GM12878 (cell line): ENCODE measurements around the gene ERBB3. TPM values are rescaled to one million over a fixed set of nuclear protein-coding genes. Genes with fewer than 3 reads are reported as not detected.

Experiments used
- ATAC-seq: fragments of 200-7000 bp; cut with Tn5 transposase; 3 replicates; pipeline ENCODE4 v1.9.1; 2020; ENCODE audit warnings: mild to moderate bottlenecking, moderate library complexity
- BruUV-seq: library from RNA; stranded (reverse); fragments of 400-500 nt; replicated peaks from 2 replicates; lab custom pipeline; 2021; lab: Mats Ljungman, UMichigan
- CTCF ChIA-PET: fragments of 300-600 bp; sonication (Branson Sonifier 250); formaldehyde crosslinking; extraction: SDS; loops from one replicate; lab custom pipeline; 2021; ENCODE audit warnings: inconsistent platforms; lab: Yijun Ruan, JAX
- POLR2A ChIA-PET: fragments of 350-600 bp; formaldehyde crosslinking; extraction: SDS; loops from one replicate; lab custom pipeline; 2021; ENCODE audit warnings: inconsistent platforms; lab: Charles Lee
- RAD21 ChIA-PET: fragments of 300-600 bp; sonication (Branson Sonifier 250); formaldehyde crosslinking; loops from one replicate; lab custom pipeline; 2023; ENCODE audit warnings: antibody characterized with exemption; ENCODE audit not compliant: unreplicated experiment; lab: Charles Lee
- SMC1A ChIA-PET: fragments of 300-600 bp; sonication (Branson Sonifier 250); formaldehyde crosslinking; loops from one replicate; lab custom pipeline; 2023; ENCODE audit not compliant: unreplicated experiment, uncharacterized antibody; lab: Charles Lee
- DNase-seq: peaks from one replicate; pipeline ENCODE4 v3.0.0-alpha.2; 2011; ENCODE audit warnings: low read depth, low spot score
- FAIRE-seq: peaks from 3 replicates; lab custom pipeline; 2011; peaks lifted over from hg19 to GRCh38; lab: Jason Lieb, UNC
- H2AFZ ChIP-seq: 2 replicates; pipeline ENCODE4 v1.6.0; 2011; ENCODE audit warnings: low read depth, low read length, control low read depth; ENCODE audit not compliant: control insufficient read depth
- H3K27ac ChIP-seq: 2 replicates; pipeline ENCODE4 v1.5.1; 2011; ENCODE audit warnings: control low read depth; ENCODE audit not compliant: control insufficient read depth, insufficient read depth
- H3K27me3 ChIP-seq, 2 experiments: replicated peaks in 1 of 2; 2 replicates each; pipeline versions ENCODE4 v1.6.0 to v1.6.1; 2011; ENCODE audit warnings: low read length in 1 of 2; ENCODE audit not compliant: control insufficient read depth in 2 of 2, insufficient read depth in 2 of 2
- H3K36me3 ChIP-seq, 2 experiments: 2 replicates each; pipeline ENCODE4 v1.5.1; 2011; ENCODE audit warnings: low read length in 1 of 2; ENCODE audit not compliant: control insufficient read depth in 2 of 2, insufficient read depth in 2 of 2
- H3K4me1 ChIP-seq: 2 replicates; pipeline ENCODE4 v1.6.1; 2011; ENCODE audit warnings: mild to moderate bottlenecking, low read length, moderate library complexity, mixed read lengths; ENCODE audit not compliant: control insufficient read depth, insufficient read depth
- H3K4me2 ChIP-seq: 2 replicates; pipeline ENCODE4 v1.6.0; 2011; ENCODE audit warnings: control low read depth; ENCODE audit not compliant: control insufficient read depth, insufficient read depth
- H3K4me3 ChIP-seq: fragments of 200-600 bp; sonication (generic); 2 replicates; pipeline ENCODE4 v1.5.1; 2016
- H3K79me2 ChIP-seq: 2 replicates; pipeline ENCODE4 v1.6.0; 2011; ENCODE audit warnings: low read length; ENCODE audit not compliant: control insufficient read depth, insufficient read depth
- H3K9ac ChIP-seq: 2 replicates; pipeline ENCODE4 v1.8.0; 2011; ENCODE audit warnings: low read length, control low read depth, mixed read lengths; ENCODE audit not compliant: control insufficient read depth, insufficient read depth
- H3K9me3 ChIP-seq: replicated peaks from 3 replicates; pipeline ENCODE4 v1.5.1; 2011; ENCODE audit warnings: mild to moderate bottlenecking, low read length; ENCODE audit not compliant: control insufficient read depth, insufficient read depth
- H4K20me1 ChIP-seq: 2 replicates; pipeline ENCODE4 v1.6.0; 2011; ENCODE audit not compliant: control insufficient read depth, insufficient read depth
- BCL11A ChIP-seq: IDR thresholded peaks from 2 replicates; pipeline ENCODE4 v1.6.1; 2011; ENCODE audit warnings: low read depth, low read length
- BCLAF1 ChIP-seq: fragments of 450-650 bp; IDR thresholded peaks from 2 replicates; pipeline ENCODE4 v1.6.1; 2017; ENCODE audit warnings: antibody characterized with exemption, mild to moderate bottlenecking, moderate library complexity
- CHD2 ChIP-seq: IDR thresholded peaks from 2 replicates; pipeline ENCODE4 v1.6.1; 2011; ENCODE audit warnings: low read depth, low read length, improper control_type of control experiment, borderline replicate concordance
- FOS ChIP-seq: IDR thresholded peaks from 3 replicates; pipeline ENCODE4 v1.6.1; 2011; ENCODE audit warnings: borderline replicate concordance; ENCODE audit not compliant: insufficient read length; ENCODE audit errors: extremely low read depth
- GATAD2B ChIP-seq: fragments of 450-650 bp; conservative IDR thresholded peaks from 2 replicates; pipeline ENCODE4 v1.6.1; 2017; ENCODE audit warnings: low read depth, mild to moderate bottlenecking, moderate library complexity
- HCFC1 ChIP-seq: fragments of 150-350 bp; IDR thresholded peaks from 2 replicates; pipeline ENCODE4 v1.6.1; 2014; ENCODE audit warnings: low read length
- HDAC2 ChIP-seq: fragments of 200-600 bp; sonication (generic); IDR thresholded peaks from 2 replicates; pipeline ENCODE4 v1.6.1; 2017
- IKZF2 ChIP-seq, 2 experiments: fragments of 450-650 bp; IDR thresholded peaks; 2 replicates each; pipeline ENCODE4 v1.6.1; 2017; ENCODE audit warnings: mild to moderate bottlenecking in 2 of 2, moderate library complexity in 2 of 2
- MEF2B ChIP-seq: fragments of 450-650 bp; IDR thresholded peaks from 2 replicates; pipeline ENCODE4 v1.6.1; 2018; ENCODE audit warnings: mild to moderate bottlenecking, moderate library complexity; ENCODE audit not compliant: partially characterized antibody, poor library complexity, severe bottlenecking
- MLLT1 ChIP-seq: fragments of 450-650 bp; IDR thresholded peaks from 2 replicates; pipeline ENCODE4 v1.6.1; 2016; ENCODE audit warnings: mild to moderate bottlenecking
- RELA ChIP-seq: fragments of 450-650 bp; IDR thresholded peaks from 2 replicates; pipeline ENCODE4 v1.8.0; 2014; ENCODE audit warnings: borderline replicate concordance; ENCODE audit not compliant: partially characterized antibody
- SIN3A ChIP-seq: IDR thresholded peaks from 2 replicates; pipeline ENCODE4 v1.6.1; 2012; ENCODE audit warnings: low read depth, low read length, improper control_type of control experiment
- SPI1 ChIP-seq: IDR thresholded peaks from 2 replicates; pipeline ENCODE4 v1.6.1; 2011; ENCODE audit warnings: low read depth, mild to moderate bottlenecking, low read length, moderate library complexity, borderline replicate concordance; ENCODE audit not compliant: insufficient read depth
- WGBS: methylation state at CpG from one replicate; pipeline ENCODE4 v1.1.6; 2016; ENCODE audit warnings: low lambda C conversion rate; ENCODE audit not compliant: insufficient replicate concordance, insufficient coverage; ENCODE audit errors: missing lambda C conversion rate; 5-methylcytosine and 5-hydroxymethylcytosine counted together
- in situ Hi-C: fragments of 300-500 bp; cut with MboI; formaldehyde crosslinking; loops from 9 replicates; pipeline ENCODE4 v1.14.3; 2018; ENCODE audit warnings: mixed read lengths
- intact Hi-C: fragments of 100-400 bp; cut with micrococcal nuclease; formaldehyde crosslinking; loops from one replicate; pipeline ENCODE4 v1.14.2; 2022; ENCODE audit not compliant: unreplicated experiment
- polyA plus RNA-seq, 11 experiments: library from polyadenylated mRNA; depleted of rRNA in 4 of 11; unstranded in 6 of 11; stranded (reverse) in 5 of 11; fragments of >200 nt; fragmentation: Nextera tagmentation in 4 of 11; fragmentation: Illumina TruSeq in 1 of 11; extraction: Ambion mirVana in 4 of 11; extraction: Trizol in 1 of 11; gene quantifications; 1 replicate in 1 of 11; 2 replicates in 10 of 11; pipeline versions ENCODE4 v1.2.1 to v1.2.3, GENCODE V29; 2011 to 2016; ENCODE audit warnings: inconsistent platforms in 2 of 11, missing spikeins in 2 of 11, low read depth in 1 of 11
- total RNA-seq, 4 experiments: library from RNA; depleted of rRNA in 3 of 4; stranded (reverse); fragments of >200 nt in 3 of 4; fragmentation: Illumina TruSeq in 1 of 4; extraction: Trizol in 1 of 4; gene quantifications; 2 replicates each; pipeline versions ENCODE4 v1.2.1 to v1.2.3, GENCODE V29; 2013 to 2021

Gene ERBB3
- total and polyA plus RNA-seq, 10 of the 15 experiments (the other 5 are each of a cell fraction or from before 2014, with no cell fraction given), result 0.03 to 0.72 (median 0.04) TPM; not detected in 5

- peak; percentile 87 for TF ChIP-seq HCFC1
- peak; percentile 92 for TF ChIP-seq BCL11A
- peak; percentile 53; the same call in 1 of the 2 replicates for TF ChIP-seq SPI1
- peak; percentile 80 for TF ChIP-seq RELA
- peak; percentile 69 for TF ChIP-seq MEF2B
These were observed 38.1 kb downstream of the ERBB3 start, which contains the start of gene ZC3H10 (continued) for GRCh38 chr12:56117778-56118687.

- no peak for FAIRE-seq
- WGBS, result under 1% methylated on average over 13 of the region's 13 CpGs
- no TSS peak for BruUV-seq
- TF ChIP-seq GATAD2B (no peak), MLLT1 (no peak), BCLAF1 (no peak), IKZF2 (IDR thresholded peaks at IDR 0.05) (no peak), HDAC2 (no peak), FOS (no peak), SIN3A (no peak), CHD2 (no peak), RELA (no peak)
These were observed 38.9 kb downstream of the ERBB3 start for GRCh38 chr12:56118688-56119357.

More at GRCh38 chr12:56118688-56119357, 38.9 kb downstream of the ERBB3 start:
- peak overlapping the region; percentile 73 for H3K27ac ChIP-seq
- peak overlapping the region; percentile 99 for H3K4me2 ChIP-seq
- H3K9me3 ChIP-seq, result no peaks in the 10 kb centered on the region
- no peaks in the 10 kb centered on the region for H3K27me3 ChIP-seq
- CTCF ChIA-PET, result interaction anchor here (0.5 to 4.5 kb wide), 33 partner anchors 9 to 761 kb away, joined by 3 to 121 read pairs (median 5); partner anchors contain the start of genes ANKRD52, ESYT1, MYL6B and PA2G4
- intact Hi-C loops, result loop anchor here (1.0 to 5.0 kb wide), 12 partner anchors 7 to 568 kb away; partner anchors contain the start of genes ANKRD52, CNPY2, DNAJC14 and MYL6B
- peak overlapping the region; percentile 74 for H2AFZ ChIP-seq
- DNase-seq (no peak), ATAC-seq (peak; percentile 21)
- RAD21 ChIA-PET, result interaction anchor here (0.5 to 3.9 kb wide), 18 partner anchors 9 to 645 kb away, joined by 3 to 57 read pairs (median 5); partner anchors contain the start of genes ANKRD52, ESYT1, MYL6B and PA2G4
- H4K20me1 ChIP-seq, result no peaks in the 10 kb centered on the region
- POLR2A ChIA-PET, result interaction anchor here (0.5 to 5.5 kb wide), 22 partner anchors 8 to 527 kb away, joined by 3 to 95 read pairs (median 4); partner anchors contain the start of genes ANKRD52, ATP5F1B, COQ10A and DNAJC14
- H3K9ac ChIP-seq, result peak overlapping the region; percentile 80
- peak overlapping the region; percentile 78 for H3K4me3 ChIP-seq
- peaks cover 0 to 3% of the 10 kb centered on the region in 2 experiments; a peak in 1 of 4 replicates for H3K36me3 ChIP-seq
- H3K79me2 ChIP-seq, result peaks cover 28% of the 10 kb centered on the region
- peaks cover 15% of the 10 kb centered on the region for H3K4me1 ChIP-seq
- SMC1A ChIA-PET, result interaction anchor here (0.8 to 4.5 kb wide), 16 partner anchors 10 to 1133 kb away, joined by 3 to 50 read pairs (median 5); partner anchors contain the start of genes ESYT1, MYL6B, PA2G4 and RNF41
- in situ Hi-C loops, result no loop called here
